MCF 10A (cell line): ENCODE results near the gene NFYC. TPM values are rescaled to one million over a fixed set of nuclear protein-coding genes. Genes with fewer than 3 reads are reported as not detected.

Experiments
- Bru-seq: library from RNA; stranded (reverse); fragments of 400-500 nt; gene quantifications from one replicate; lab custom pipeline; 2021; lab: Mats Ljungman, UMichigan
- BruChase-seq, 2 experiments: library from RNA; stranded (reverse); fragments of 400-500 nt; gene quantifications; one replicate each; lab custom pipeline; 2021; lab: Mats Ljungman, UMichigan
- BruUV-seq: library from RNA; stranded (reverse); fragments of 400-500 nt; replicated peaks from 2 replicates; lab custom pipeline; 2021; lab: Mats Ljungman, UMichigan
- CTCF ChIA-PET: fragments of 300-600 bp; sonication (Branson Sonifier 250); formaldehyde crosslinking; extraction: SDS; loops from one replicate; lab custom pipeline; 2021; ENCODE audit warnings: antibody characterized with exemption, inconsistent platforms; lab: Yijun Ruan, JAX
- POLR2A ChIA-PET: fragments of 300-600, 350-650 bp; sonication (Branson Sonifier 250); formaldehyde crosslinking; extraction: SDS; loops from one replicate; lab custom pipeline; 2020; ENCODE audit warnings: antibody characterized with exemption, inconsistent platforms; lab: Yijun Ruan, JAX
- DNase-seq: peaks from one replicate; pipeline ENCODE4 v3.0.0-alpha.2; 2018; ENCODE audit not compliant: unreplicated experiment
- H3K27ac Mint-ChIP-seq: one replicate; pipeline ENCODE4 v1.8.0; 2022; ENCODE audit warnings: mild to moderate bottlenecking, low read depth, mixed read lengths; ENCODE audit not compliant: unreplicated experiment
- H3K27me3 Mint-ChIP-seq: one replicate; pipeline ENCODE4 v1.8.0; 2022; ENCODE audit warnings: mixed read lengths; ENCODE audit not compliant: insufficient read depth, unreplicated experiment
- H3K36me3 Mint-ChIP-seq: one replicate; pipeline ENCODE4 v1.8.0; 2022; ENCODE audit warnings: mild to moderate bottlenecking, moderate library complexity, mixed read lengths; ENCODE audit not compliant: insufficient read depth, unreplicated experiment
- H3K4me1 Mint-ChIP-seq: one replicate; pipeline ENCODE4 v1.8.0; 2022; ENCODE audit warnings: mixed read lengths; ENCODE audit not compliant: insufficient read depth, unreplicated experiment
- H3K4me3 Mint-ChIP-seq: one replicate; pipeline ENCODE4 v1.8.0; 2022; ENCODE audit warnings: mild to moderate bottlenecking, moderate library complexity, mixed read lengths; ENCODE audit not compliant: unreplicated experiment
- H3K9me3 Mint-ChIP-seq: one replicate; pipeline ENCODE4 v1.8.0; 2022; ENCODE audit warnings: mixed read lengths; ENCODE audit not compliant: unreplicated experiment
- CTCF ChIP-seq: fragments of 200-600 bp; IDR thresholded peaks from one replicate; pipeline ENCODE4 v1.8.0; 2022; ENCODE audit warnings: antibody characterized with exemption, mild to moderate bottlenecking; ENCODE audit not compliant: unreplicated experiment
- intact Hi-C: fragments of 100-400 bp; cut with micrococcal nuclease; formaldehyde crosslinking; loops from 2 replicates; pipeline ENCODE4 v1.14.1; 2022
- long read RNA-seq: library from polyadenylated mRNA; stranded (forward); transcript quantifications from one replicate; pipeline ENCODE4 v2.0.0, GENCODE V29; 2022
- total RNA-seq: library from RNA; stranded (reverse); gene quantifications from 2 replicates; pipeline ENCODE4 v1.2.3, GENCODE V29; 2022

The NFYC gene
- 66.4 and 69.6 TPM in 2 replicates for total RNA-seq
- Bru-seq, nascent RNA, result percentile 79 among the genes with signal in this experiment
- percentile 71 among the genes with signal in this experiment for BruChase-seq, experiment 1, labeled RNA remaining after a 6-hour chase
- BruChase-seq, experiment 2, labeled RNA remaining after a 2-hour chase, result percentile 65 among the genes with signal in this experiment
- long read RNA-seq, transcript NFYC-202 (10 exons, 1,202 nt), result minor isoform, 5 of 127 reads
- long read RNA-seq, transcript NFYC-213 (10 exons, 1,950 nt), result major isoform, 65 of 127 reads
- long read RNA-seq, partial matches to known transcripts, result 3 of 127 reads
- long read RNA-seq, other reads (novel, unspliced or antisense), result 45 of 127 reads

DNA sequence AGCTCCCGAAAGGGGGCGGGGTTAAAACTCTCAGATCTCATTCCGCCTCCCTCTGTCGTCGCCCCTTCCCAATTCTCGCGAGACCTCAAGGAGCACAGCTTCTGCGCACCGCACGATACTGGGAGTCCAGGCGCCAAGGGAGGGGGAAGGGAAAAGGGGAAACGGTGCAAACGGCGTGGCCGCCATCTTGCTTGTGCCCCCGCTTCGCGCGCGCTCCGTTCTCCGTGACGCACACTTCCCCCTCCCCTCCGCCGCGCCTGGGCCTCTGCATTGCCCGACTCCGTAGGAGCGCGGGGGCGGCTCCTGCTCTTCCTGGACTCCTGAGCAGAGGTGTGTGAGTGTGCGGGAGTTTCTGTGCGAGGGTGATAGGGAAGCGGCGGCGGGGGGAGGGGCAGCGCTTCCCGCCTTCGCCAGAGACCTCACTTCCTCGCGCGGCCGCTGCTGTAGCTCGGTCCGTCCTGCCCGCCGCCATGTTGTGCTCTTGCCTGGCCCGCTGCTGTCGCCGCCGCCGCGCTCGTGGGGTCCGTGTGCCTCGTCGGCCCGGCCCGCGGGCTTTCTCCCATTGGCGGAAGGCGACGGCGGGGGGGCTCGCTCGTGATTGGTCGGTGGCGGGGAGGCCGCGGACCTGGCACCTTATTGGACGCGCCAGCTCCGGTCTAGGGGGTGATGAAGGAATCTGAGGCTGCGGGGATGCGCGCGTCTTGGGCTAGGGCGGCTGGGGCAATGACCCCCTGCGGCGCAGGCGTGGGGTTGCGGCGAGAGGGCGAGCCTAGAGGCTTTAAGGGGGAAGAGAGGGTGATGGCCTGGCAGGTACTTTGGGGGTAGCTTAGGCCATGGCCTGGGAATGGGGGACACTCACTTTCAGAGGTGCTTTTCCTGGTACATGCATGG, at the start of gene NFYC:
NFYC (plus strand) TSS at position 167 of the 891 bp plus-strand sequence. CDS start 47,140 bp downstream, outside the sequence.
- DNase-seq, result peak; percentile 100
- BruUV-seq, result no TSS peak
- Mint-ChIP-seq H3K27me3 (no peaks in the 10 kb centered on the region), H3K27ac (peak within 1 kb of the TSS; percentile 44), H3K4me1 (peaks cover 22% of the 10 kb centered on the region), H3K4me3 (peak within 1 kb of the TSS; percentile 75), H3K36me3 (peaks cover 19% of the 10 kb centered on the region), H3K9me3 (no peaks in the 10 kb centered on the region)
- TF ChIP-seq CTCF, result no peak
- ChIA-PET CTCF (interaction anchor here (0.6 to 3.4 kb wide), 17 partner anchors 9 to 793 kb away, joined by 3 to 19 read pairs (median 4); partner anchors contain the start of gene EDN2), POLR2A (interaction anchor here (0.6 to 18.2 kb wide), 31 partner anchors 11 to 976 kb away, joined by 3 to 633 read pairs (median 6); partner anchors contain the start of genes CITED4, CTPS1, RIMS3 and SMAP2)
- intact Hi-C loops, result loop anchor here (2.0 kb wide), 1 partner anchor 19 kb away; no protein-coding TSS in a partner anchor

- Mint-ChIP-seq H3K9me3 (no peaks in the 10 kb centered on the region), H3K4me3 (no peak overlapping the region), H3K27ac (no peak overlapping the region), H3K4me1 (peaks cover 6% of the 10 kb centered on the region), H3K36me3 (peaks cover 6% of the 10 kb centered on the region), H3K27me3 (no peaks in the 10 kb centered on the region)
- POLR2A ChIA-PET, result no interaction called here
- intact Hi-C loops, result no loop called here
- CTCF ChIA-PET, result interaction anchor here (0.7 kb wide), 1 partner anchor 308 kb away, joined by 3 read pairs; no protein-coding TSS in a partner anchor
- BruUV-seq, result no TSS peak
- TF ChIP-seq CTCF, result no peak
- no peak for DNase-seq
Measured at GRCh38 chr1:40645118-40645680, 46.3 kb upstream of the NFYC start.

- ChIA-PET POLR2A (interaction anchor here (0.8 kb wide), 1 partner anchor 17 kb away, joined by 3 read pairs; no protein-coding TSS in a partner anchor), CTCF (interaction anchor here (0.5 to 1.5 kb wide), 2 partner anchors 32 to 34 kb away, joined by 3 read pairs; no protein-coding TSS in a partner anchor)
- peak; percentile 60 for DNase-seq
- Mint-ChIP-seq H3K4me1 (peaks cover 6% of the 10 kb centered on the region), H3K27ac (no peak overlapping the region), H3K36me3 (peaks cover 6% of the 10 kb centered on the region), H3K27me3 (no peaks in the 10 kb centered on the region), H3K9me3 (no peaks in the 10 kb centered on the region), H3K4me3 (no peak overlapping the region)
- no TSS peak for BruUV-seq
- no peak for TF ChIP-seq CTCF
- intact Hi-C loops, result no loop called here
Measured at GRCh38 chr1:40646315-40646714, 45.2 kb upstream of the NFYC start.
